Lower leg skin (tissue), 3 donors: Measurements from ENCODE around the gene ETV2.

Experiments
- POLR2A ChIP-seq, 2 donors: fragments of 450-650 bp; IDR thresholded peaks; one replicate each; pipeline ENCODE4 v1.6.1; 2016 to 2017; ENCODE audit warnings: antibody characterized with exemption in 2 of 2, mild to moderate bottlenecking in 1 of 2, moderate library complexity in 1 of 2
- TF ChIP-seq, protein P1 (sequence below), 3 donors: fragments of 450-650 bp; IDR thresholded peaks; one replicate each; pipeline ENCODE4 v1.5.1; 2016; ENCODE audit warnings: antibody characterized with exemption in 3 of 3, mild to moderate bottlenecking in 3 of 3, moderate library complexity in 2 of 3

DNA sequence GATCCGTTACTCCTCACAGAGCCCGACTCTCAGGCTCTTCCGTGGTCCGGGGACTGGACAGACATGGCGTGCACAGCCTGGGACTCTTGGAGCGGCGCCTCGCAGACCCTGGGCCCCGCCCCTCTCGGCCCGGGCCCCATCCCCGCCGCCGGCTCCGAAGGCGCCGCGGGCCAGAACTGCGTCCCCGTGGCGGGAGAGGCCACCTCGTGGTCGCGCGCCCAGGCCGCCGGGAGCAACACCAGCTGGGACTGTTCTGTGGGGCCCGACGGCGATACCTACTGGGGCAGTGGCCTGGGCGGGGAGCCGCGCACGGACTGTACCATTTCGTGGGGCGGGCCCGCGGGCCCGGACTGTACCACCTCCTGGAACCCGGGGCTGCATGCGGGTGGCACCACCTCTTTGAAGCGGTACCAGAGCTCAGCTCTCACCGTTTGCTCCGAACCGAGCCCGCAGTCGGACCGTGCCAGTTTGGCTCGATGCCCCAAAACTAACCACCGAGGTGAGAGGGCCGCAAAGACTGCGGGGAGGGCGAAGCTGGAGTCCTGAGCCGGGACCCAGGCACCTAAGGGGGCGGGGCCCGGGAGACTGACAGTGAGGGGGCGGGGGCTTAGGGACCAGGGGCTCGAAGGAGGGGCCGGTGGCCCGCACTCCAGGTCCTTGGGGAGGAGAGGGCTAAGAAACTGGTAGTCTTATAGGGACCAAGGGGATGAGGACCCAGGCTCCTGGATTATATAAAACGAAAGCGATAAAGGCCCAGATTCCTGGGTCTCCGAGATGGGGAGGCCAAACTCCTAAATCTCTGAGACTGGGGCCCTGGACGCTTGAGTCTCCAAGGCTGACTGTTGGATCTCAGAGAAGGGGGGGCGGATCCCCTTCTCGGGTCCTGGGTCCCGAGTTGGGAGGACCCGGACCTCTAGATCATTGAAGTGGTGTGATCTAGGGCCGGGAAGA, 2.0 kb downstream of the ETV2 start:
- TF ChIP-seq, protein P1, sequence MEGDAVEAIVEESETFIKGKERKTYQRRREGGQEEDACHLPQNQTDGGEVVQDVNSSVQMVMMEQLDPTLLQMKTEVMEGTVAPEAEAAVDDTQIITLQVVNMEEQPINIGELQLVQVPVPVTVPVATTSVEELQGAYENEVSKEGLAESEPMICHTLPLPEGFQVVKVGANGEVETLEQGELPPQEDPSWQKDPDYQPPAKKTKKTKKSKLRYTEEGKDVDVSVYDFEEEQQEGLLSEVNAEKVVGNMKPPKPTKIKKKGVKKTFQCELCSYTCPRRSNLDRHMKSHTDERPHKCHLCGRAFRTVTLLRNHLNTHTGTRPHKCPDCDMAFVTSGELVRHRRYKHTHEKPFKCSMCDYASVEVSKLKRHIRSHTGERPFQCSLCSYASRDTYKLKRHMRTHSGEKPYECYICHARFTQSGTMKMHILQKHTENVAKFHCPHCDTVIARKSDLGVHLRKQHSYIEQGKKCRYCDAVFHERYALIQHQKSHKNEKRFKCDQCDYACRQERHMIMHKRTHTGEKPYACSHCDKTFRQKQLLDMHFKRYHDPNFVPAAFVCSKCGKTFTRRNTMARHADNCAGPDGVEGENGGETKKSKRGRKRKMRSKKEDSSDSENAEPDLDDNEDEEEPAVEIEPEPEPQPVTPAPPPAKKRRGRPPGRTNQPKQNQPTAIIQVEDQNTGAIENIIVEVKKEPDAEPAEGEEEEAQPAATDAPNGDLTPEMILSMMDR (IDR thresholded peaks at IDR 0.05), result no peak
- TF ChIP-seq POLR2A (IDR thresholded peaks at IDR 0.05), result no peak
